K562 (cell line): Measurements from ENCODE around the gene SERPINA1. TPM values are rescaled to one million over a fixed set of nuclear protein-coding genes. Genes with fewer than 3 reads are reported as not detected.

Source experiments
- ATAC-seq: fragments of 200-7000 bp; cut with Tn5 transposase; 3 replicates; pipeline ENCODE4 v1.9.1; 2020; ENCODE audit warnings: moderate library complexity
- BruUV-seq: library from RNA; stranded (reverse); fragments of 400-500 nt; replicated peaks from 2 replicates; lab custom pipeline; 2021; lab: Mats Ljungman, UMichigan
- CTCF ChIA-PET: fragments of 300-600 bp; formaldehyde crosslinking; extraction: SDS; loops from one replicate; lab custom pipeline; 2021; ENCODE audit warnings: low intra/inter-chr PET ratio; lab: Yijun Ruan, JAX
- POLR2A ChIA-PET: fragments of 300-600, 350-650 bp; sonication (Branson Sonifier 250); formaldehyde crosslinking; extraction: SDS; loops from one replicate; lab custom pipeline; 2021; ENCODE audit warnings: antibody characterized with exemption, inconsistent platforms; lab: Yijun Ruan, JAX
- DNase-seq, 4 experiments: peaks; one replicate each; pipeline versions ENCODE4 v3.0.0 to v3.0.0-alpha.2; 2011 to 2018; ENCODE audit warnings: low spot score in 3 of 4, mixed read lengths in 3 of 4; ENCODE audit errors: extremely low read depth in 1 of 4
- FAIRE-seq: peaks from 2 replicates; lab custom pipeline; 2011; peaks lifted over from hg19 to GRCh38; lab: Jason Lieb, UNC
- H2AFZ ChIP-seq: 2 replicates; pipeline ENCODE4 v1.6.0; 2011; ENCODE audit warnings: low read depth, low read length, control low read depth, inconsistent platforms
- H3K27ac ChIP-seq: fragments of 200-600 bp; 3 replicates; pipeline ENCODE4 v1.8.0; 2011; ENCODE audit warnings: low read depth, mild to moderate bottlenecking, control low read depth, inconsistent platforms, low read length, moderate library complexity, mixed read lengths; ENCODE audit errors: extremely low read depth
- H3K27me3 ChIP-seq, 2 experiments: fragments of 300-600 bp in 1 of 2; 2 replicates in 1 of 2; 3 replicates in 1 of 2; pipeline versions ENCODE4 v1.6.0 to v1.8.0; 2011; ENCODE audit warnings: inconsistent platforms in 2 of 2, low read length in 2 of 2, mild to moderate bottlenecking in 1 of 2, mixed read lengths in 1 of 2, moderate library complexity in 1 of 2; ENCODE audit not compliant: control insufficient read depth in 2 of 2, insufficient read depth in 2 of 2
- H3K36me3 ChIP-seq: fragments of 300-600 bp; 3 replicates; pipeline ENCODE4 v1.8.0; 2011; ENCODE audit warnings: mild to moderate bottlenecking, low read length, inconsistent platforms; ENCODE audit not compliant: control insufficient read depth, insufficient read depth
- H3K4me1 ChIP-seq, 2 experiments: fragments of 200-600 bp in 1 of 2; replicated peaks in 1 of 2; 2 replicates in 1 of 2; 3 replicates in 1 of 2; pipeline versions ENCODE4 v1.5.1 to v1.8.0; 2011; ENCODE audit warnings: inconsistent platforms in 2 of 2, low read length in 2 of 2, mild to moderate bottlenecking in 1 of 2, mixed read lengths in 1 of 2, moderate library complexity in 1 of 2; ENCODE audit not compliant: control insufficient read depth in 2 of 2, insufficient read depth in 2 of 2
- H3K4me2 ChIP-seq: 2 replicates; pipeline ENCODE4 v1.6.1; 2011; ENCODE audit warnings: low read length, control low read depth, inconsistent platforms, mixed read lengths; ENCODE audit not compliant: insufficient read depth
- H3K4me3 ChIP-seq: fragments of 200-600 bp; sonication (generic), shearing (Covaris generic); 2 replicates; pipeline ENCODE4 v1.5.1; 2016; ENCODE audit warnings: control low read depth, inconsistent platforms
- H3K79me2 ChIP-seq: fragments of 200-600 bp; 3 replicates; pipeline ENCODE4 v1.8.0; 2011; ENCODE audit warnings: low read length, inconsistent platforms; ENCODE audit not compliant: control insufficient read depth, insufficient read depth
- H3K9ac ChIP-seq, 2 experiments: 2 replicates each; pipeline versions ENCODE4 v1.6.0 to v1.6.1; 2011; ENCODE audit warnings: low read depth in 2 of 2, low read length in 2 of 2, control low read depth in 1 of 2, inconsistent platforms in 1 of 2, mild to moderate bottlenecking in 1 of 2, mixed read lengths in 1 of 2; ENCODE audit not compliant: insufficient read depth in 1 of 2
- H3K9me1 ChIP-seq: one replicate; pipeline ENCODE4 v1.6.0; 2011; ENCODE audit warnings: inconsistent platforms, mild to moderate bottlenecking, low read length, moderate library complexity; ENCODE audit not compliant: control insufficient read depth, insufficient read depth
- H3K9me3 ChIP-seq: replicated peaks from 2 replicates; pipeline ENCODE4 v1.5.1; 2011; ENCODE audit warnings: low read depth, low read length, inconsistent platforms; ENCODE audit not compliant: control insufficient read depth, insufficient read depth
- H4K20me1 ChIP-seq: replicated peaks from 2 replicates; pipeline ENCODE4 v1.6.1; 2011; ENCODE audit warnings: low read length, inconsistent platforms, mixed read lengths; ENCODE audit not compliant: control insufficient read depth, insufficient read depth
- ADNP ChIP-seq: fragments of 200-800 bp; sonication (Bioruptor generic); IDR thresholded peaks from 2 replicates; pipeline ENCODE4 v1.6.1; 2016; ENCODE audit warnings: missing genetic modification characterization, missing compliant biosample characterization
- CREB1 ChIP-seq, 2 experiments: sonication (generic) in 1 of 2; formaldehyde crosslinking in 1 of 2; IDR thresholded peaks; 2 replicates each; pipeline versions ENCODE4 v1.6.1 to v1.8.0; 2012 to 2022; ENCODE audit warnings: inconsistent platforms in 1 of 2, mild to moderate bottlenecking in 1 of 2, missing genetic modification reagents in 1 of 2, moderate library complexity in 1 of 2
- E2F4 ChIP-seq: sonication (generic); formaldehyde crosslinking; IDR thresholded peaks from 2 replicates; pipeline ENCODE4 v1.8.0; 2022; ENCODE audit warnings: mild to moderate bottlenecking, low read depth, missing genetic modification reagents
- E2F6 ChIP-seq, 2 experiments: IDR thresholded peaks; 2 replicates each; pipeline ENCODE4 v1.6.1; 2011; ENCODE audit warnings: borderline replicate concordance in 1 of 2, control low read depth in 1 of 2, low read depth in 1 of 2, low read length in 1 of 2, mild to moderate bottlenecking in 1 of 2, mixed read lengths in 1 of 2, moderate library complexity in 1 of 2; ENCODE audit not compliant: insufficient read depth in 1 of 2, insufficient read length in 1 of 2, poor library complexity in 1 of 2, severe bottlenecking in 1 of 2; ENCODE audit errors: extremely low read depth in 1 of 2
- KLF6 ChIP-seq: fragments of 250-450 bp; sonication (Bioruptor Pico); IDR thresholded peaks from 2 replicates; pipeline ENCODE4 v1.4.0; 2020; ENCODE audit warnings: mild to moderate bottlenecking, moderate library complexity, borderline replicate concordance
- NFE2L1 ChIP-seq: fragments of 450-650 bp; IDR thresholded peaks from 2 replicates; pipeline ENCODE4 v1.6.1; 2016; ENCODE audit warnings: missing genetic modification characterization, low read depth, mild to moderate bottlenecking, missing compliant biosample characterization, moderate library complexity, borderline replicate concordance
- PCBP1 ChIP-seq: fragments of 200-400 bp; formaldehyde crosslinking; IDR thresholded peaks from 2 replicates; pipeline ENCODE4 v1.6.1; 2018; ENCODE audit warnings: mild to moderate bottlenecking, low read depth, low read length; ENCODE audit not compliant: poor library complexity, severe bottlenecking
- RBM14 ChIP-seq: fragments of 200-400 bp; formaldehyde crosslinking; IDR thresholded peaks from 2 replicates; pipeline ENCODE4 v1.6.1; 2018; ENCODE audit warnings: low read depth, mild to moderate bottlenecking, low read length, moderate library complexity, borderline replicate concordance; ENCODE audit not compliant: insufficient read depth
- U2AF1 ChIP-seq: fragments of 200-400 bp; formaldehyde crosslinking; optimal IDR thresholded peaks from 2 replicates; pipeline ENCODE3; 2017; ENCODE audit warnings: mild to moderate bottlenecking, low read depth, low read length, moderate library complexity
- ZNF277 ChIP-seq: fragments of 250-450 bp; sonication (Bioruptor Pico); IDR thresholded peaks from 2 replicates; pipeline ENCODE4 v1.8.0; 2022; ENCODE audit warnings: inconsistent platforms, mild to moderate bottlenecking, moderate library complexity, borderline replicate concordance
- ZNF398 ChIP-seq: fragments of 250-450 bp; sonication (Bioruptor Pico); IDR thresholded peaks from 2 replicates; pipeline ENCODE4 v1.8.0; 2021; ENCODE audit warnings: moderate library complexity, mild to moderate bottlenecking, inconsistent platforms
- ZNF655 ChIP-seq: fragments of 250-450 bp; sonication (Bioruptor Pico); IDR thresholded peaks from 2 replicates; pipeline ENCODE4 v1.5.0; 2021
- WGBS: fragments of 100-300 bp; shearing (Covaris generic); methylation state at CpG from one replicate; pipeline ENCODE4 v1.1.6; 2016; ENCODE audit warnings: low coverage, mixed read lengths; ENCODE audit not compliant: insufficient coverage; ENCODE audit errors: missing lambda C conversion rate; 5-methylcytosine and 5-hydroxymethylcytosine counted together
- in situ Hi-C: fragments of 300-500 bp; cut with MboI; formaldehyde crosslinking; loops from 4 replicates; pipeline ENCODE4 v1.15.0; 2018; ENCODE audit warnings: inconsistent platforms, mixed read lengths
- intact Hi-C: fragments of 100-400 bp; cut with micrococcal nuclease; formaldehyde crosslinking; loops from 2 replicates; pipeline ENCODE4 v1.14.2; 2022
- polyA plus RNA-seq, 8 experiments: library from polyadenylated mRNA; depleted of rRNA in 4 of 8; stranded (reverse) in 5 of 8; unstranded in 3 of 8; fragments of >200 nt; fragmentation: Nextera tagmentation in 2 of 8; fragmentation: Illumina TruSeq in 1 of 8; extraction: Ambion mirVana in 2 of 8; extraction: Trizol in 1 of 8; gene quantifications; 2 replicates each; pipeline versions ENCODE4 v1.2.1 to v1.2.3, GENCODE V29; 2011 to 2014; ENCODE audit warnings: inconsistent platforms in 1 of 8, missing spikeins in 1 of 8
- total RNA-seq, 7 experiments: library from RNA; depleted of rRNA in 6 of 7; stranded (reverse); fragments of >200 nt in 6 of 7; fragmentation: Illumina TruSeq in 2 of 7; extraction: Trizol in 2 of 7; gene quantifications; 2 replicates each; pipeline versions ENCODE4 v1.2.1 to v1.2.3, GENCODE V29; 2011 to 2021; ENCODE audit warnings: low replicate concordance in 1 of 7

The SERPINA1 gene
- total and polyA plus RNA-seq, 9 of the 15 experiments (the other 6 are each of a cell fraction or from before 2014, with no cell fraction given), result 4.1 TPM; not detected in 8

- Histone ChIP-seq H3K9ac (no peak overlapping the region), H3K27me3 (no peaks in the 10 kb centered on the region), H2AFZ (no peak overlapping the region), H3K4me2 (no peak overlapping the region), H3K9me1 (no peaks in the 10 kb centered on the region), H3K4me3 (no peak overlapping the region), H3K79me2 (no peaks in the 10 kb centered on the region), H4K20me1 (no peaks in the 10 kb centered on the region), H3K4me1 (no peaks in the 10 kb centered on the region), H3K27ac (no peak overlapping the region), H3K36me3 (no peaks in the 10 kb centered on the region), H3K9me3 (no peaks in the 10 kb centered on the region)
- in situ Hi-C loops, result no loop called here
- BruUV-seq, result no TSS peak
- POLR2A ChIA-PET, result no interaction called here
- no peak for ATAC-seq
- CTCF ChIA-PET, result no interaction called here
- FAIRE-seq, result no peak
- WGBS, result 0% methylated on average over 3 of the region's 4 CpGs
- TF ChIP-seq NFE2L1 (no peak), PCBP1 (no peak), U2AF1 (no peak), RBM14 (no peak), ZNF398 (CRISPR knock-in tag) (no peak), E2F6 (IDR thresholded peaks at IDR 0.05; ENCODE audit: borderline replicate concordance in 1 of 2, extremely low read depth in 1 of 2, insufficient read depth in 1 of 2, insufficient read length in 1 of 2, low read depth in 1 of 2, low read length in 1 of 2, poor library complexity in 1 of 2, severe bottlenecking in 1 of 2) (no peak), ADNP (no peak), ZNF277 (CRISPR knock-in tag) (no peak), CREB1 (IDR thresholded peaks at IDR 0.05) (no peak), CREB1 (CRISPR knock-in tag; IDR thresholded peaks at IDR 0.05) (no peak), E2F4 (CRISPR knock-in tag) (no peak), ZNF655 (CRISPR knock-in tag) (no peak), KLF6 (CRISPR knock-in tag) (no peak)
- no peak for DNase-seq
- intact Hi-C loops, result no loop called here
Observed at GRCh38 chr14:94403312-94403932, 15.0 kb upstream of the SERPINA1 start.
